HepG2 (cell line): ENCODE measurements around the gene ERMAP. TPM values are rescaled to one million over a fixed set of nuclear protein-coding genes. Genes with fewer than 3 reads are reported as not detected.

Experiments used
- ATAC-seq: fragments of 200-7000 bp; cut with Tn5 transposase; 3 replicates; pipeline ENCODE4 v1.9.1; 2020; ENCODE audit warnings: mild to moderate bottlenecking, moderate library complexity
- BruUV-seq: library from RNA; stranded (reverse); fragments of 400-500 nt; replicated peaks from 2 replicates; lab custom pipeline; 2021; lab: Mats Ljungman, UMichigan
- CTCF ChIA-PET: fragments of 300-600 bp; formaldehyde crosslinking; extraction: SDS; loops from one replicate; lab custom pipeline; 2021; ENCODE audit warnings: low total read pairs, inconsistent platforms, low intra/inter-chr PET ratio; lab: Yijun Ruan, JAX
- POLR2A ChIA-PET: fragments of 350-600 bp; sonication (Branson Sonifier 250); formaldehyde crosslinking; loops from one replicate; lab custom pipeline; 2020; ENCODE audit warnings: antibody characterized with exemption, inconsistent platforms; lab: Yijun Ruan, JAX
- DNase-seq: peaks from one replicate; pipeline ENCODE4 v3.0.0-alpha.2; 2015; ENCODE audit warnings: low spot score
- FAIRE-seq: peaks from 3 replicates; lab custom pipeline; 2011; peaks lifted over from hg19 to GRCh38; lab: Jason Lieb, UNC
- H2AFZ ChIP-seq: one replicate; pipeline ENCODE4 v1.6.1; 2011; ENCODE audit warnings: low read length, inconsistent platforms
- H3K27ac ChIP-seq: fragments of 300-600 bp; 3 replicates; pipeline ENCODE4 v1.8.0; 2011; ENCODE audit warnings: mixed run types, mild to moderate bottlenecking, mixed read lengths, low read length, inconsistent platforms; ENCODE audit not compliant: insufficient read depth; ENCODE audit errors: extremely low read length
- H3K27me3 ChIP-seq, 2 experiments: fragments of 200-600 bp in 1 of 2; 2 replicates in 1 of 2; 3 replicates in 1 of 2; pipeline versions ENCODE4 v1.6.0 to v1.8.0; 2011; ENCODE audit warnings: low read length in 2 of 2, mild to moderate bottlenecking in 2 of 2, moderate library complexity in 2 of 2, inconsistent platforms in 1 of 2; ENCODE audit not compliant: insufficient read depth in 2 of 2, control insufficient read depth in 1 of 2
- H3K36me3 ChIP-seq, 2 experiments: fragments of 200-600 bp in 1 of 2; replicated peaks in 1 of 2; 2 replicates in 1 of 2; 3 replicates in 1 of 2; pipeline versions ENCODE4 v1.5.1 to v1.8.0; 2011; ENCODE audit warnings: low read length in 2 of 2, inconsistent platforms in 1 of 2; ENCODE audit not compliant: insufficient read depth in 2 of 2, control insufficient read depth in 1 of 2
- H3K4me1 ChIP-seq: 2 replicates; pipeline ENCODE4 v1.5.1; 2012; ENCODE audit warnings: low read length, inconsistent platforms; ENCODE audit not compliant: insufficient read depth
- H3K4me2 ChIP-seq: 2 replicates; pipeline ENCODE4 v1.6.0; 2011; ENCODE audit warnings: low read depth, low read length, inconsistent platforms
- H3K4me3 ChIP-seq, 3 experiments: fragments of 200-600 bp in 1 of 3; sonication (generic), shearing (Covaris generic) in 1 of 3; replicated peaks in 1 of 3; 2 replicates each; pipeline ENCODE4 v1.5.1; 2011 to 2016; ENCODE audit warnings: low read length in 3 of 3, inconsistent platforms in 2 of 3, low read depth in 2 of 3, mild to moderate bottlenecking in 2 of 3, control low read depth in 1 of 3, mixed read lengths in 1 of 3; ENCODE audit not compliant: insufficient read depth in 1 of 3
- H3K79me2 ChIP-seq: one replicate; pipeline ENCODE4 v1.6.1; 2011; ENCODE audit warnings: low read length, inconsistent platforms; ENCODE audit not compliant: insufficient read depth
- H3K9ac ChIP-seq: 2 replicates; pipeline ENCODE4 v1.6.0; 2011; ENCODE audit warnings: mild to moderate bottlenecking, low read depth, low read length, inconsistent platforms; ENCODE audit not compliant: insufficient read depth
- H3K9me3 ChIP-seq: 2 replicates; pipeline ENCODE4 v1.5.1; 2012; ENCODE audit warnings: mild to moderate bottlenecking, low read length
- H4K20me1 ChIP-seq: 2 replicates; pipeline ENCODE4 v1.6.0; 2011; ENCODE audit warnings: inconsistent platforms, mild to moderate bottlenecking, low read length, moderate library complexity; ENCODE audit not compliant: insufficient read depth
- CENPT ChIP-seq: sonication (generic); formaldehyde crosslinking; IDR thresholded peaks from 2 replicates; pipeline ENCODE4 v1.8.0; 2022; ENCODE audit warnings: low read depth, mild to moderate bottlenecking, moderate library complexity, missing genetic modification reagents
- ISL2 ChIP-seq: sonication (generic); formaldehyde crosslinking; IDR thresholded peaks from 2 replicates; pipeline ENCODE4 v1.5.0; 2020; ENCODE audit warnings: missing genetic modification reagents
- NFYC ChIP-seq: IDR thresholded peaks from 2 replicates; pipeline ENCODE4 v1.6.1; 2016; ENCODE audit warnings: missing genetic modification reagents, missing compliant biosample characterization
- NR0B2 ChIP-seq: sonication (generic); formaldehyde crosslinking; IDR thresholded peaks from 2 replicates; pipeline ENCODE4 v1.4.0; 2020; ENCODE audit warnings: mild to moderate bottlenecking, missing genetic modification reagents
- PRDM4 ChIP-seq: sonication (generic); formaldehyde crosslinking; IDR thresholded peaks from 2 replicates; pipeline ENCODE4 v1.9.0; 2021; ENCODE audit warnings: missing genetic modification reagents, borderline replicate concordance
- WGBS: methylation state at CpG from one replicate; pipeline ENCODE4 v1.1.6; 2017; ENCODE audit warnings: low lambda C conversion rate; 5-methylcytosine and 5-hydroxymethylcytosine counted together
- in situ Hi-C: cut with HindIII; loops from 2 replicates; pipeline ENCODE4 v1.10.0; 2017; ENCODE audit warnings: low pct_unique_long_range_greater_than_20kb; ENCODE audit not compliant: extremely low pct_ligation_motif_present
- intact Hi-C: fragments of 100-400 bp; cut with micrococcal nuclease; formaldehyde crosslinking; loops from one replicate; pipeline ENCODE4 v1.10.0; 2022; ENCODE audit not compliant: unreplicated experiment
- polyA plus RNA-seq, 8 experiments: library from polyadenylated mRNA; depleted of rRNA in 3 of 8; stranded (reverse) in 7 of 8; unstranded in 1 of 8; fragments of >200 nt; fragmentation: Illumina TruSeq in 4 of 8; extraction: Trizol in 4 of 8; gene quantifications; 2 replicates each; pipeline versions ENCODE4 v1.2.1 to v1.2.3, GENCODE V29; 2011 to 2016; ENCODE audit warnings: low read depth in 4 of 8, missing spikeins in 1 of 8, mixed read lengths in 1 of 8; ENCODE audit not compliant: insufficient read depth in 1 of 8
- total RNA-seq, 5 experiments: library from RNA; depleted of rRNA; stranded (reverse); fragments of >200 nt; fragmentation: Illumina TruSeq; extraction: Trizol; gene quantifications; 2 replicates each; pipeline ENCODE4 v1.2.3, GENCODE V29; 2016; ENCODE audit warnings: low read depth in 1 of 5

Gene ERMAP
- total and polyA plus RNA-seq, 2 of the 13 experiments (the other 11 are each of a cell fraction or from before 2014, with no cell fraction given), result 2.2 to 4.4 TPM

GRCh38 chr1:42773420-42773819, 43.5 kb upstream of the ERMAP start:
- no peak for TF ChIP-seq ISL2 (CRISPR knock-in tag)
- no peak for TF ChIP-seq NR0B2 (CRISPR knock-in tag)
- TF ChIP-seq CENPT (CRISPR knock-in tag), result no peak
- no peak for TF ChIP-seq NFYC (CRISPR knock-in tag)
- TF ChIP-seq PRDM4, result no peak
- no peak overlapping the region for H2AFZ ChIP-seq
- no peak overlapping the region for H3K9ac ChIP-seq
- ChIA-PET CTCF (no interaction called here), POLR2A (no interaction called here)
- H3K79me2 ChIP-seq, result peaks cover 35% of the 10 kb centered on the region
- ATAC-seq (no peak), DNase-seq (no peak), FAIRE-seq (no peak)
- WGBS, result 46% methylated on average over 2 of the region's 2 CpGs
- H3K4me1 ChIP-seq, result peaks cover 41% of the 10 kb centered on the region
- BruUV-seq, result no TSS peak
- H3K36me3 ChIP-seq, result peaks cover 20 to 54% of the 10 kb centered on the region in 2 experiments
- no peaks in the 10 kb centered on the region for H3K27me3 ChIP-seq
- intact Hi-C loops, result no loop called here
- no peak overlapping the region for H3K4me3 ChIP-seq
- no peak overlapping the region for H3K27ac ChIP-seq
- no peak overlapping the region for H3K4me2 ChIP-seq
- in situ Hi-C loops, result no loop called here
- H4K20me1 ChIP-seq, result no peaks in the 10 kb centered on the region
- no peaks in the 10 kb centered on the region for H3K9me3 ChIP-seq
